HG03575 (cell line): ENCODE data around the gene SPEF2.

Experiments used
- ATAC-seq: cut with Tn5 transposase; IDR thresholded peaks from one replicate; pipeline ENCODE4 v1.9.1; 2021; ENCODE audit not compliant: unreplicated experiment, insufficient number of reproducible peaks, low FRiP score; ENCODE audit errors: extremely low read depth

Gene SPEF2

GRCh38 chr5:35804841-35805240 lies 187.2 kb downstream of the SPEF2 start:
- no peak for ATAC-seq

- no peak for ATAC-seq
Observed at GRCh38 chr5:35810601-35811000, 192.9 kb downstream of the SPEF2 start.

DNA sequence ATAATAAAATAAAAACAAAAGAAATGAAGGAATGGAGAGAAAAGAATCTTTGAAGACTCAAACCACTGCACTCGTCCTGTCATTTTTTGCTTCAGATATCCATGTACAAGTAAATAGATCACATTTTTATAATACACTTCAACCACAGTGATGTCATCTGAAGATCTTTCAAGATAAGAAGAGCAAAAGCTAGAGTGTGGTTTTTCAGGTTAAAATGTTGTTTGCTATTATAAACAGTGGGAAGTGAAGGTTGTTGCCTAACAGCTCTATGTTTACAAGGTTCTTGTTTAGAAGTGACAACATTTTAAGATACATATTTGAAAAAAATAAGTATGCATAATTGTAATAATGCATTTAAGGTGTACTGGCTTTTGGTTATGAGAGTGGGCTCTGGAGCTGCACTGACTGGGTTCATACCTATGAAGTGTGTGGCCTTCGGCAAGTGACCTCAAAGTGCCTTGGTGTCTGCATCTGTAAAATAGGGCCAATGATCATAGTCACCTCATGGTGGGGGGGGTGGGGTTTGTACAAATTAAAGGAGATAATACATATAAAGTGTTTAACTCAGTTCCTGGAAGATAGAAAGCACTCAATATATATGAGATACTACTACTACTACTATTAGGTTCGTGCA lies 193.6 kb downstream of the SPEF2 start:
- no peak for ATAC-seq

- ATAC-seq, result no peak
Observed at GRCh38 chr5:35813521-35813920, 195.9 kb downstream of the SPEF2 start.

GRCh38 chr5:35815089-35815936 lies 197.7 kb downstream of the SPEF2 start:
- ATAC-seq, result no peak

- no peak for ATAC-seq
Observed at GRCh38 chr5:35816881-35817521, 199.3 kb downstream of the SPEF2 start.

DNA sequence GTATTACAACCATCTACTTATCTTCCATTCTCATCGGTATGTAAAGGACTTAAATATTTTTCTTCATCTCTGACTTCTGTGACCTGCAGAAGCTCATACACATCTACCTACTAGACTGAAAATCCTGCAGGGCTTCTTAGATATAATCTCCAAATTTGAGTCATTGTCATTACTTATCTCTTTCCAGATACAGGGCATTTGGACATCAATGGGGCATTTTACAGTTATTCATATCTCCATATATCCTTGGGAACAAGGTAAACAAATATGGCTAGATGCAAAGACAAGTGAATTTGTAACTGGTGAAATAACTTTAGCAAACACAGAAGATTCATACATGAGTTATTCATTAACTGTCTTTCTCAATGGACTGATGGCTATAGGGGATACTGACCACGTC lies 201.4 kb downstream of the SPEF2 start:
- no peak for ATAC-seq

GRCh38 chr5:35819668-35820067 lies 202.0 kb downstream of the SPEF2 start:
- ATAC-seq, result no peak

- no peak for ATAC-seq
Observed at GRCh38 chr5:35820735-35821134, 203.1 kb downstream of the SPEF2 start.

DNA sequence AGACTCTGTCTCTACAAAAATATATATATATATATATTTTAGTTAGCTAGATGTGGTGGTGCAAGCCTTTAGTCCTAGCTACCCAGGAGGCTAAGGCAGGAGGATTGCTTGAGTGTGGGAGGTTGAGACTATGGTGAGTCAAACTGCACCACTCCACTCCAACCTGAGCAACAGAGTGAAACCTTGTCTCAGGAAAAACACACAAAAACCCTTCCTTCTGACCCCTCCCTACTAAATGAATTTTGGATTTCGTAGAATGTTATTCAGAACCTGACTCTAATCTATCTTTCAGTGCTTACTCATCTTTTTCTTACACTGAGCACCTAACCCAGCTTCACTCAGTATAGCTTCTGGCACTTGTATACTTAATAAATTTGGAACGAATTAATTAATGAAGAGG lies 203.8 kb downstream of the SPEF2 start:
- ATAC-seq, result no peak

- no peak for ATAC-seq
Observed at GRCh38 chr5:35822511-35822910, 204.8 kb downstream of the SPEF2 start.

DNA sequence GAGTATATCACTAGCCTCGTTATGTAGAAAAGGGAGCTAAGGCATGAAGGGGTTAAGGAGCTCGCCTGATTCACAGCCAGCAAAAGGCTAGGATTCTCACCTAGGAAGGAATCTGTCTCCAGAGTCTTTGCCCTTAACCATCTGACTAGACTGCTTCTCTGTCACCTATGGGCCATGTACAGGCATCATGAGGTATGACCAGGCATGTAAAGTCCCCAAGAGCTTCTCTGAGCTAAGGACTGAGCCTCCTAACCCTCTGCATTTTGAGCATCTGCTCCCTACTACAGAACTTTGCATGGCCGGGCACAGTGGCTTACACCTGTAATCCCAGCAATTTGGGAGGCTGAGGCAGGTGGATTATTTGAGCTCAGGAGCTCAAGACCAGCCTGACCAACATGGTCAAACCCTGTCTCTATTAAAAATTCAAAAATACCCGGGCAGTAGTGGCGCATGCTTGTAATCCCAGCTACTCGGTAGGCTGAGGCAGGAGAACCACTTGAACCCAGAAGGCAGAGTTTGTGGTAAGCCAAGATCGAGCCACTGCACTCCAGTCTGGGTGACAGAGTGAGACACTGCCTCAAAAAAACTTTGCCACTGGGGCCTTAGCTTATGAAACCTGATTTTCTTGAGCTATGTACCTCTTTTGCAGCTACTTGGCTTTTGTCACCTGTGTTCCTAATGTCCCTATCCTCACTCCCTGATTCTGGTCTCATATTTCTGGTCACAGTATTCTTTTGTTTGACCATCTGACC lies 205.9 kb downstream of the SPEF2 start:
- no peak for ATAC-seq

- ATAC-seq, result no peak
Observed at GRCh38 chr5:35826056-35826455, 208.4 kb downstream of the SPEF2 start.

DNA sequence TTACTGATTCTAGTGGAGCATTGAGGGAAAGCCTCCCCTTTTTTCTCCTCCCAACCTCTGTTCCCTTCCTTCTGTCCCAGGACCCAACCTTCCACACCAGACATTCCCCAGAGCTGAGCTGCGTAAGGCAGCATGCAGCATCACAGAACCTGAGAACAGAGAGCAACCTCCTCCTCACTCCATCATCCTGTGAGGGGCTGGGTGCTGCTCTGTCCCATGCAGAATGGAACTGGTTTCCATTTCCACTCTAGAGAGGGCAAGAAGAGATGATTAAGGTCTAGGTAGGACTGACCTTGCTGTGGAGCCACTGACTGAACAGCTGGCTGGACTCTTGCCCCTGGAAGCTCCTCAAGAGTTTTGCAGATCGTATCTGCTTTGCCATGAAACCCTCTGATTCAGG lies 208.9 kb downstream of the SPEF2 start:
- ATAC-seq, result no peak

GRCh38 chr5:35828082-35828598 lies 210.5 kb downstream of the SPEF2 start:
- no peak for ATAC-seq

DNA sequence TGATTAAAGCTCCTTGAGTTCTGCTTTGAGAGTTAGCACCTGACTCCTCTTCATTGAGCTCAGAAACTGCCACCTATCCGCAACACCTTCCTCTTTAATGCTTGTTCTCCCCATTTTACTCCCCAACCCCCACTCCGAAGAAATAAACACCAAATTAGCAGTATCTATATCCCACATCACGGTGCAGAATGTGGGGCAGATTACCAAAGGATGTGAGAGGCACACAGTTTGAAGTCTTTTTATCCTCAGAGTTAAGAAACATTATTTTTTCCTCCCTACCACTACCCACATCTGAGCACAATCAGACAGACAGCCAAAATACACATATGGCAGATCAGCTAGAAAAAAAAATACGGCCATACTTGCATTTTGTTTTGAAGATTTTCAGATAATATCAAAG lies 212.9 kb downstream of the SPEF2 start:
- ATAC-seq, result no peak

DNA sequence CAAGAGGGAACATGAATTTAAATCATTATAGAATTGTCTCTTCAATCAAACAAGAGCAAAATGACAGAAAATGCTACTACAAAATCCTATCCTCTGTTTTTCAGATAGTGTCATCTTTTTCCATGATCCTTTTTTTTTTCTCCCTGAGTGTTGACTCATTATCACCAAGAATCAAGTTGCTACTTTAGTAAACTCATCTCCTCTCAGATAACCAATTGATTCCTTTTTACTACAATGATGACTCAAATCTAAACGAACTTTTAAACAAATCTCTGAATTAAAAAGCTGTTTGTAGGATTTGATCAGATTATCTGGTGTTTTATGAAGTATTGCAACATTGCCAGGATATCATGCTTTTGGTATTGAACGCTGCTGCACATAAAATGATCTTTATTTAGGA lies 215.1 kb downstream of the SPEF2 start:
- no peak for ATAC-seq

DNA sequence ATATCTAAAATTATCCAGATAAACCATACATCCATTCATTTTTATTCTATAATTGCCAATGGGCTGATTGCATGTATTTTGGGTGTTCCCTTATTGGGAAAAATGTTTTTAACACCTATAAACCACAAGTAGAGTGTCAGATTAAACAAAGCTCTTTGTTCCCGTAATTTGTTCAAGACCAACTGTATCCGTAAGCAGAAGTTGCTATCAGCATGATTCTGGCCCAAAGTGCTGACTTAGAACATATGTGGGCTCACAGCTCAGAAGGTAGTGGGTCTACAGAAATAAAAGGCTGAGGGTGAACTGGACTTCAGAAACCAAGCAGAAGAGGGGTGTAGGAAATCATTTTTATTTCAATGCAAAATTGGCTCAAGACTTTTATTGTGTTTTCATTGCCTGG lies 215.6 kb downstream of the SPEF2 start:
- ATAC-seq, result no peak
